ENCODE data around the gene ATF5. TPM values are rescaled to one million over a fixed set of nuclear protein-coding genes. Genes with fewer than 3 reads are reported as not detected.

Gene ATF5
- total RNA-seq, 1 experiment from 2014 or later, result 64.0 TPM

- POLR2A ChIA-PET, result no interaction called here
- CTCF ChIA-PET, result no interaction called here
- H3K27me3 ChIP-seq (replicated peaks; ENCODE audit: control insufficient read depth, insufficient read depth, low read length), result no peaks in the 10 kb centered on the region
Measured at GRCh38 chr19:49932731-49933131, 3.7 kb downstream of the ATF5 start.

GRCh38 chr19:49933643-49934042 is 4.6 kb downstream of the ATF5 start:
- Histone ChIP-seq H3K36me3 (ENCODE audit: control insufficient read depth, insufficient read depth, low read length) (no peaks in the 10 kb centered on the region), H3K9me3 (no peaks in the 10 kb centered on the region), H3K4me1 (no peaks in the 10 kb centered on the region), H3K27me3 (replicated peaks; ENCODE audit: control insufficient read depth, insufficient read depth, low read length) (no peaks in the 10 kb centered on the region), H3K4me3 (ENCODE audit: low read depth, low read length) (no peak overlapping the region)
- TF ChIP-seq CTCF (IDR thresholded peaks at IDR 0.05; ENCODE audit: insufficient read depth in 1 of 2, low read depth in 1 of 2, low read length in 1 of 2, severe bottlenecking in 1 of 2, unreplicated experiment in 1 of 2), result no peak
- Mint-ChIP-seq H3K4me1 (ENCODE audit: low read depth, unreplicated experiment) (peaks cover 17% of the 10 kb centered on the region), H3K27me3 (ENCODE audit: insufficient read depth, unreplicated experiment) (no peaks in the 10 kb centered on the region), H3K4me3 (ENCODE audit: unreplicated experiment) (no peak overlapping the region), H3K36me3 (ENCODE audit: insufficient read depth, unreplicated experiment) (peaks cover 45% of the 10 kb centered on the region), H3K9me3 (ENCODE audit: unreplicated experiment) (no peaks in the 10 kb centered on the region), H3K27ac (ENCODE audit: unreplicated experiment) (no peak overlapping the region)
- CTCF ChIA-PET, result no interaction called here
- POLR2A ChIA-PET, result no interaction called here
- no TSS peak for BruUV-seq (replicated peaks)
- intact Hi-C loops (cut with micrococcal nuclease; ENCODE audit: unreplicated experiment), result no loop called here
- DNase-seq, result no peak

More at GRCh38 chr19:49932731-49933131, 3.7 kb downstream of the ATF5 start:
- H3K4me3 ChIP-seq (ENCODE audit: low read depth, low read length), result no peak overlapping the region
- Mint-ChIP-seq H3K9me3 (ENCODE audit: unreplicated experiment) (no peaks in the 10 kb centered on the region), H3K27me3 (ENCODE audit: insufficient read depth, unreplicated experiment) (no peaks in the 10 kb centered on the region), H3K4me3 (ENCODE audit: unreplicated experiment) (no peak overlapping the region), H3K36me3 (ENCODE audit: insufficient read depth, unreplicated experiment) (peaks cover 54% of the 10 kb centered on the region), H3K27ac (ENCODE audit: unreplicated experiment) (no peak overlapping the region), H3K4me1 (ENCODE audit: low read depth, unreplicated experiment) (peaks cover 20% of the 10 kb centered on the region)
- BruUV-seq (replicated peaks), result no TSS peak
- H3K4me1 ChIP-seq, result peaks cover 5% of the 10 kb centered on the region
- no peak for DNase-seq
- TF ChIP-seq CTCF (IDR thresholded peaks at IDR 0.05; ENCODE audit: insufficient read depth in 1 of 2, low read depth in 1 of 2, low read length in 1 of 2, severe bottlenecking in 1 of 2, unreplicated experiment in 1 of 2), result no peak
- no peaks in the 10 kb centered on the region for H3K9me3 ChIP-seq
- intact Hi-C loops (cut with micrococcal nuclease; ENCODE audit: unreplicated experiment), result no loop called here
- no peaks in the 10 kb centered on the region for H3K36me3 ChIP-seq (ENCODE audit: control insufficient read depth, insufficient read depth, low read length)

- H3K9me3 Mint-ChIP-seq (ENCODE audit: unreplicated experiment), result no peaks in the 10 kb centered on the region
- ChIA-PET CTCF (no interaction called here), POLR2A (no interaction called here)
- Histone ChIP-seq H3K4me1 (no peaks in the 10 kb centered on the region; the same call in 1 of the 2 replicates), H3K27me3 (replicated peaks; ENCODE audit: control insufficient read depth, insufficient read depth, low read length) (no peaks in the 10 kb centered on the region), H3K36me3 (ENCODE audit: control insufficient read depth, insufficient read depth, low read length) (no peaks in the 10 kb centered on the region), H3K9me3 (no peaks in the 10 kb centered on the region), H3K4me3 (ENCODE audit: low read depth, low read length) (no peak overlapping the region)
- TF ChIP-seq CTCF (IDR thresholded peaks at IDR 0.05; ENCODE audit: insufficient read depth in 1 of 2, low read depth in 1 of 2, low read length in 1 of 2, severe bottlenecking in 1 of 2, unreplicated experiment in 1 of 2), result no peak
- no peak for DNase-seq
- intact Hi-C loops (cut with micrococcal nuclease; ENCODE audit: unreplicated experiment), result no loop called here
- H3K36me3 Mint-ChIP-seq (ENCODE audit: insufficient read depth, unreplicated experiment), result peaks cover 22% of the 10 kb centered on the region
- H3K27me3 Mint-ChIP-seq (ENCODE audit: insufficient read depth, unreplicated experiment), result no peaks in the 10 kb centered on the region
- H3K4me1 Mint-ChIP-seq (ENCODE audit: low read depth, unreplicated experiment), result peaks cover 9% of the 10 kb centered on the region
- BruUV-seq (replicated peaks), result no TSS peak
- H3K4me3 Mint-ChIP-seq (ENCODE audit: unreplicated experiment), result no peak overlapping the region
- H3K27ac Mint-ChIP-seq (ENCODE audit: unreplicated experiment), result no peak overlapping the region
Measured at GRCh38 chr19:49936549-49936948, 7.5 kb downstream of the ATF5 start.

Data from Caco-2 (cell line).